Glomerular endothelial cell (primary cell): ENCODE data around the gene MSI2. TPM values are rescaled to one million over a fixed set of nuclear protein-coding genes. Genes with fewer than 3 reads are reported as not detected.

ENCODE experiments used
- DNase-seq: peaks from one replicate; pipeline ENCODE4 v3.0.0-alpha.2; 2011; ENCODE audit warnings: low read depth, low spot score; ENCODE audit errors: extremely low read depth
- total RNA-seq: library from RNA; depleted of rRNA; stranded (reverse); fragments of >200 nt; gene quantifications from 2 replicates; pipeline ENCODE4 v1.2.3, GENCODE V29; 2015

The MSI2 gene
- total RNA-seq, 1 donor from 2014 or later, result 15.9 TPM

DNA sequence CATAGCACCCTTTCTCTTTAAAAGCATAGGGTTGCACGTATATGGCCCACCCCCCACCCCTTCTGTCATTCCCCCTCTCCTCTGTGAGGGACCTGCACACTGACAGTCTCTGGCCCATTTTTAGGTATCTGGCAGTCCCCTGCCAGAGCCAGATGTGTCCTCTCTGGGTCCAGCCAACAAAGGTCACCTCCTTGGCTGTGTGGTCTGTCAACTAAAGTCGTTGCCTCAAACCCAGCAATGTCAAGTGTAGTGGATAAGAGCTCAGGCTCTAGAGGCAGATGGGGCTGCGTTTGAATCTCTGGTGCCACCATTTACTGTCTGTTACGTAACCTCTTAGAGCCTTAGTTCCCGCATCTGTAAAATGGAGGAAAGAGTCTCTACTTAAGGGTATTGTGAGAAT, 211.5 kb downstream of the MSI2 start:
- no peak for DNase-seq

DNA sequence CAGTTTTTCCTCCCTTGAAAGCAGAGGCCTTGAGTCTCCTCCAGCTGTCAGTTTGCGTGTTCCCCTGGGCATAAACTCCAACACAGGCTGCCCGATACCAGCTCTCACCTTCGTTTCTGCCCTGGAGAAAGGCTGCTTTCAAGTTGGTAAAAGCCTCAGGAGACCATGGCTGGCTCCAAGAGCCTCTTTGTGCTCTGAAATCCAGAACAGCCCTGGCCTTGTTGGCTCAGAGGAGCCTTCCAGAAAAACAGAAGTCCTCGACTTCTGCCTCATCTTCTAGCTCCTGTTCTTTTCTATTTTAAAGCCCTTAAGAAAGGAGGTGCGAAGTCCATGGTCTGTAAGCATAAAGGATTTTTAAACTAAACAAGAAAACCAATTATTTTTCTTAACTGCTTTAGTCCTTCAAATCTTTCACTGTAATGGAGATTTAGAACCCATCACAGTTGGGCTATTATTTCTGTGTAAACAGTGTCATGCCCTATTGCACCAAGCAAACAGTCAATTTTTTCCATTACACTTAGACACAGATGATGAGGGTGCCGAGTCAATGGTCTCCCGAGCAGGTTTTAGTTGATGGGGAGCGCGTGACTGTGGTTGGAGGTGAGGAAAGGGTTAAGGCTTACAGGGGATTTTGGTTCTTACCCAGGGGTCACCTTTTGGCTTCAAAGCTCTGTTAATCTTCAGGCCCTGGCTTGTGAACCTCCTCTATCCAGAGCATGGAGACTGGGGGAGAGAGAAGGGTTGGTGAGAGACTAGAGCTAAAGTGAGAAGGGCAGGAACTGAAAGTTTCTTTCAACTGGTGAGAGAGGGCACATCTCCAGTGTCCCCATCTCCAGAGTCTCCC, 212.8 kb downstream of the MSI2 start:
- DNase-seq, result no peak

DNA sequence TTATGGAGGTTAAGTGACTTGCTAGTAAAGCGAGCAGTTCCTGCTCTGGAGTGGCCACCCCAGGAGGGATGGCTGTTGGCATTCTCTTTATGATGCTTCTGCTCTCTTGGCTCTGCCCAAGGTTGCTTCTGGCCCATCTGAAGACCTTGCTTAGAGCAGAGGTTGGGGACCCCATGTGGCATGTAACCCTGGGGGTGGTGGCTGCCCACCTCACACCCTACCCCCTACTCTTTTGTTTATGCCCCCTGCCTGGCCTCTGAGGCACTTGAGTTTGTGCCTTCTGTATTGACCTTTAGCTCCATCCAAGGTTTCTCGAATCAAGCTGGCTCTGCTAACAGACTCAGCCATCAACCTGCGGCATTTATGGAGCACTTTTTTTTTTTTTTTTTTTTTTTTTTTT, 214.6 kb downstream of the MSI2 start:
- no peak for DNase-seq

DNA sequence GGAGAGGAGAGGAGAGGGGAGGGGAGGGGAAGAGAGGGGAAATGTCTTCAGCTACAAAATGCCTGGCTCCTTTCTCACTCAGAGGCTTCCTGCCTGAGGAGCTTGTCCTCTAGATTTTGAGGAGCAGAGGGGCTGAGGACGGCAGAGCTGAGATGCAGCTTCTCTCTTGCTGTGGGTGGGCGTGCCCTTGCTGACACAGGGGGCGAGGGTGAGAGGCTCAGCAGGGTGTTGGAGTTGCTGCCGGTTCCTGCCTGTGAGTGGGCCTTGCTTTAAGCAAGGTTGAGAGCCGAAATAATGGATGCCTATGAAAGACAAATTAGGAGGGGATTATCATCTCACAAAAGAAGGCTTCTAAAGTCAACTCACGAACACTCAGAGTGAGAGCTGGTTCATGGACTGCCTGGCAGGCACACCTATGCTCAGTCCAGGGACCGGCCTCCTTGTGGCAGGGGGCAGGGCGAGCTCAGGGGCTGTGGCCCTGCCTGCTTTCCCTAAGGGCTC, 215.6 kb downstream of the MSI2 start:
- no peak for DNase-seq

DNA sequence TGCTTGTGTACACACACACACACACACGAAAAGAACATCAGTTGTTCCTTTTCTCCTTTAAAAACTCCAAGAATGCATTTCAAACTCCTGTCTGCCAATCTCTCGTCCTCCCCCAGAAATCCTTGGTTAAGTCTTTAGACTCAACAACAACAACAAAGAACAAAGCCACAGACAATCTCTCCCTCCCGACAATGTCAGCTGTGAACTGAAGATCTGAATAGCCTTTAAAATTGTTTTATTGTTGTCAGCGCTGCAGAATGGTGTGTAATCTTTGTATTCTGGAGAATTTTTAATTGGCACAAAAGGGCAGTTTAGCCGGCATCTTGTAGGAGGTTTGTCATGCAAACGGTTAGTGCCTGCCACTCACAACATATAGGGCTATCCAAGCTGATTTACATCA, 219.5 kb downstream of the MSI2 start:
- DNase-seq, result no peak

DNA sequence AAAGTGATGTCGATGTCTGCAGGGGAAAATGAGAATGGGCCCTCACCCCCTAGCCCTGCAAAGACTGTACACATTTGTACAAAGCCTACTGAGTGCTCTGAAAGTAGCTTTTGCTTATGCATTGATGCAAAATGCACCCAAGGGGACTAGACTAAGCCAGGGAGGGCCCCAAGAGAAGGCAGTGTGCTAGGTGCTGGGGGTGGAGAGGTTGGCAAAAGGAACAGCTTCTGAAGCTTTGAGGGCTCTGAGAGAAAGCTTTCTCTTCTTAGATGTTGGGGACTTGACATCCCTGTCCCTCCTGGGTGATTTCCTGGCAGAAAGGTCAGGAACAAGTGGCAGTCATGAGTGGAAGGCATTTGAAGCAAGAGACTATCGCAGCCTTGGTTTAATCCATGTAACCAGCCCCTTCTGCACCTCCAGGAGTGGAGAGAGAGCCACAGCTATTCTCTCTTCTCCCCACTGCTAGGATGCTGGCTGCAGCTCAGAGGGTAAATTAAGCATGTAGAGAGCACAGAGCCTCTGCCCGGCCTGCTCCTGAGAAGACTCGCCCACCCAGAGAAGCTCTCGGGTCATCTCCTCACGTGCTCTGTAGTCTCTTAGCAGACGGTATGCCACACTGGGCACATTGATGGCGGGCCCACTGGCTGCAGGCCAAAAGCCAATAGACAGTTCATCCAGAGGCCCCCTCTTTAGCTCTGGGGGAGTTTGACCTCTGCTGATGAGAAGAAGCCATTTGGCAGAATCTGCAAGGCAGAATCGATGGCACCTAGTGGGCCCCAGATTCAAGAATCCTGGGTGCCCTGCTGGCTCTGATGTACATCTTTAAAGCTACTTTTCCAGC, 221.4 kb downstream of the MSI2 start:
- no peak for DNase-seq

DNA sequence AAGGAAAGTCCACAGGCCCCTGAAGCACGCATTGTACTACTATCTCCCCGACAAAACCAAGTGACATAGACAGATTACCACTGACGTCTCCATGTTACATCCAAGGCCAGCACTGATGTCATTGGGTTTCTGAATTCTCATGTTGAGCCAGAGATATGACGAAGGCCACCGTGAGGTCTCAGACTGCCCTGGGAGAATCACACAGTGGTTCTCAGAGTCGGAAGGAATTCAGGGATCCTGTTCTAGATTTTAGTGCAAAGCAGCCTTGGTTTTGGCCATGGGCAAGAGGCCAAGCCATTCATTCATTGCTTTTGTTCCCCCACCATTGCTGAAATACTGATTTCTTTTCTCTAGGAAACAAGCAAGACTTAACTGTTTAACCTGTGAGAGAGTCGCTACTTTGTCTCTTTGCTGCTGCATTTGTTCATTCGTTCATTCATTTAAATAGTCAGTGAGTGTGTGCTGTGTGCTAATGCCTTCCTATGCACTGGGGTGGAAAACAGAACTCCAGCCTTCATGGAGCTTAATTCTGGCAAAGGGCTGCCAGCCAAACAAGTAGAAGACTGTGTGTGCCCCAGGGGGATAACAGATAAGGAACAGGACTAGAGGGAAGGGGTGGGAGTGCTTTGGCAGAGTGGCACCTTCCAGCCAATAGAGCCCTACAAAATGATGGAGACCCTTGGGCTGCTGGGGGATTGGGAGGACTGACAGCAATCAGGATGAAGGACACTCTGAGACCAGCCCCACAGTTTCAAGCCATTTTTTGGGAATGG, 222.3 kb downstream of the MSI2 start:
- DNase-seq, result no peak

DNA sequence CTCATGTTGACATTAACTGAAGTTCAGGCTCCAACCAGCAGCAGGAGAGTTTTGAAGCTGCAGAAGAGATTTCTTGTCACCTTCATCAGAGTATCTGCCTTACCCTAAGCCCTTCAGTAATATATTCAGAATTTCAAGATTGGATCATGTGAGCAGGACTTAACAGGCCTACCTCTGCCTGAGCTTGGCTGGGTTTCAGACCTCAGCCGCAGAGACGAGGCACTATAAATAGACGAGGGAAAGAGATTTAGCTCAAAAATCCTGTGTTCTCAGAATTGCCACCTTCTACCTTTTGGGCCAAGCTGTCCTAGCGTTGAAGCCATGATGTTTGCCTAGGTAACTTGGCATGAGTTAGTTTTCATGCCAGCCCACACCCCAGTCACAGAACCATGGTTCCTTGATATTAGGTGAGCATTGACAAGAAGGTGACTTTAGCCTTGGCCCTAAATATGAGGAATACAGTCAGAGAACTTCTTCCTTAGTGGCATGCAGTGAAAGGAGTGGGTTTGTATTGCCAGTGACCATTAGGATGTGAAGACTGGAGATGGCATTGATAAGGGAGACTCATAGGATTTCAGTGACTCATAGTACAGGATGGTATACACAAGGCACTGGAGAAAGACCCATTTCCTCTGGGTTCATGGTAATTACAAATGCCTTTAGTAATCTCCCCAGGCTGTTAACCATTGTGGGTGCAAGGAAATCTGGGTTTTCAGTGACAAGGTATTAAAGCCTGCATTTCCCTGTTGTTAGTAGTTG, 224.3 kb downstream of the MSI2 start:
- peak; percentile 39 for DNase-seq

DNA sequence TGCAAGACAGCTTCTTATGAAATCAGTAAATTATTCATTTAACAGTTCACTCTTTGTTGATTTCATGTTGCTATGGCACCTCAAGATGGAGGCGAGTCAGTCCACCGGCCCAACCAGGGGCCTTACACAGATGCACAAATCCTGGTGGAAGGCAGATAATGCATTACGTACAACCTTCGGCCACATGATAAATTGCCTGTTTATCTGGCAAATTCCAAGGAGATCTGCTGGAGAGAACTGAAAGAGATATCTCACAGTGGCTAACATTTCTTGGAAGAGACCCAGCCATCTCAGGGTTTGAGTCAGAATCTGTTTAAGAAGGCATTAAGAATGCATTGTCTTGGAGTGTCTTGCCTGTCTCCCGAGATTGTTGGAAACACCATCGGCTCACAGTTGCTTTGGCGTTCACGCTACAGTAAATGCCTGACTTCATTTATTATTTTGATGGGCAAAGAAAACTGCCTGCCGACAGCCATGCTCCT, 225.6 kb downstream of the MSI2 start:
- DNase-seq, result peak; percentile 61

DNA sequence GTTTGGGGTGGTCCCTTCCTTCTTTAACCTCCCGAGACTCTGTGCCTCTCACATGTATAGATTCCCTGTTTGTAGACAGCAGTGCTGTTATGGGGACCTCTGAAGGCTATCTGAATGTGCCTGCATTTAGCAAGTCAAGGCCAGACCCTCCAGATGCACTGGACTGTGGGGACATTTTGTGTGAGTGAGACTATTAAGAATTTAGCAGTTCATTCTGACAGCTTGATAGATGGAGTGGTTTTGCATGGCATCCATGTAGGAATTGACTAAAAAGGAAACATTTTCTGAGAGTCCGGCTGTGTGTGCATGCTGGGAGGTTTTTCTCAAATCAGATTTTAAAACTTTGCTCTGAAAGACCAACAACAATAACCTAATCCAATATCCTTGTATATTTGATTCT, 226.3 kb downstream of the MSI2 start:
- no peak for DNase-seq

DNA sequence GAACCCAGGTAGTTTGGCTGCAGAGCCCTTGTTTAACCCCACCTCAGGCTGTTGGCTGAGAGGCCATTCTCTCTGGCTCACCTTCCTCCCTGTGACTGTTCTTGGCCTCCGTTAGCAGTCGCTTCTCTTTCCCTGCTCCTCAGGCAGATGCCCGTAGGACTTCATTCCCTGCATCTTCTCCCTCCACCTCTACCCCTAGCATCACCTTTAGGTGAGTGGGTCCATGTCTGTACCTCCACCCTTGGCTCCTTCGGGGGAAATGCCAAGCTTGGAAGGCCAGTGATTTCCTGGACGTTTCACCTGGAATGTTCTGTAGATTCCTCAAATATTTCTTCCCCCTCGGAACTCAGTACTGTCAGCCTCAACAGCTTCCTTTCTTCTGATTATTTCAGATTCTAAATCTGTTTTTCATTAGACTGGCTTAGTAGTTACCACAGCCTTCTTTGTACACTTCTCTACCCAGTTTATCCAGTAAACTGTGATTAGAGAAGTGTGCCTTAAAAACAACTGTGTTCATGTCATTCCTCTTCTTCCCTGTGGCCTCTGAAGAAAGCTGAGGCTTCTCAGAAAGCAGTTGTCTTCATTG, 227.9 kb downstream of the MSI2 start:
- DNase-seq, result no peak

DNA sequence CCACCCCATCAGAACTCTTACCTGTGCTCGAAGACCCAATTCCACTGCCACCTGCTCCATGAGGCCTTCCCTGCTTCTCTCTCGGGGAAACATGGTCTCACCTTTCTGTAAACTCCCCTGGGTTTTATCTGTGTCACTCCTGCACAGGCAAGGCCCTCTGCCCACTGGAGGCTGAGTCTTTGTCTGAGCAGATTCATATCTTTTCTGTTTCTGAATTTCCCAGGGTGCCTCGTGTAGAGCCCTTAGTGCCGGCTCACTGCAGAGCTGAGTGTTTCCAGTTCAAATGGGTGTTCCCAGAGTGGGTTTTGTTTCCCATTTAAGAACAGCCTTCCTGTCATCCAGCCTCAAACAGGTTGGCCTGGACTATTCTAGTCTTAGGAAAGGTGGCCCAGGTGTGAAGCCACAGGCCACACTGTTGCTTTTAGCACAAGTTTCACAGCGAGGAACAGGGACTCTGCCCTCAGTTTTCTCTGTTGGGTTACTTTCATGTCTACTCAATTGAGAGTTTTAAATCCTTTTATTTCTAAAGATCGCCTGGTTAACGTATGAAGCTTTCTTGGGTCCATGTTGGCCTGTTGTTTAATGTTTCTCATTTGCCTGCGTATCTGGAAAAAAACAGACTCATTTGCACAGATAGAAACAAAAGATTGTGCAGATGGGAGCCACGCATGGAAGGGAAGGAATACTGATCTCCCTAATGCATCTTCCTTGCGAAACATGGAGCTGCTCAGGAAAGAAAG, 228.7 kb downstream of the MSI2 start:
- DNase-seq, result no peak

DNA sequence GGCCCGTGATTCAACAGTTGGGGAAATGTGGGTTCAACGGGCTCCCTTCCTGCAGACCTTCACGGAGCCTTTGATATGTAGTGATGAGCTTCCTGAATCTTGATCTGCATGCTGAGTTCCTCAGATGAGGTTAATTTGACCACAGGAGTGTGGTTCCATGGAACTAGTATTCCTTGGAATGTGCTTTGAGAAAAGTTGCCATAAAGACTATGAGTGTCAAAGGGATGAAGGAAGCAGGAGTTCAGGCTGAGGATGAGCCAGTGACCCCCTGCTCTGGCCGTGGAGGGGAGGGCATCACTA, 229.2 kb downstream of the MSI2 start:
- no peak for DNase-seq

DNA sequence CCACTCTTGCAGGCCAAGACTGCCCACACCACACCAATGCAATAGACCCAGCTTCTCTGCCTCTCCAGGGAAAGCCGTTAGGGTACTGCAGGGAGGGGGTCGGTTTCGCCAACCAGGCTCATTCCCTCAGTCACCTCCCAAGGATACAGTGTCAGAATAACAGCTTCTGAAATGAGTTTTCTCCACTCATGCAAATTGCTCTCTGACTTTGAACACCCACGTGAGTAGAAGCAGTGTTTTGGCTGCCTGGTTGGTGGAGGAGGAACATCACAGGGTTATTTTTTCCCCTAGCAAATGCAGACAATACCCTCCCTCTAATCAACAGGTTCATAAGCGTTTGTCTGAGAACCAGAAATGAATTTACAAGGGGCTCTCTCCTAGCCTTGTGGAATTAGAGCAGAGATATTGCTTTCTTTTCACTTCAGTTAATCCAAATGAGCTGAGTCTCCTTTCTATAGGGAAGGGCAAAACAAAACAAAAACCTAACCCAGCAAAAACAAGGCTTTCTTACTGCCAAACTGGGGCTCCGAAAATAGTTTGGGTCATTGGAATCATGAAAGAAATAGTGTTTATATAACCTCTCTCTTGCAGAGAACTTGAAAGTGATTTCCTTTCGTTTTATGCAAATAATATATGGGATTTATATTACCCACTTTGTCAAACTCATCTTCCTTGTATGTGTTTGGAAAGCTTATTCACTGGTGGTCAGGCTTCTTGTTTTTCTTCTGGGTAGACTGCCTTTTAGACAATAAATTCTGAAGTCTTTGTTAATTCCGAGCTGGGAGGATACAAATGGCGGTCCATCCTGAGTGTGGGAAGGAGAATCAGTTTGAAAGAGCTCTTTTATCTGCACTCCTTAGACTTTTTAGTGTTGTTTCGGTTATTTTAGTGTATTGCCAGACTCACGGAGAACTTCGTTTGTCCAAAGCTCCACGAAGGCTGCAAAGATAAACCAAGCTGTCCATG, 229.9 kb downstream of the MSI2 start:
- DNase-seq, result no peak

DNA sequence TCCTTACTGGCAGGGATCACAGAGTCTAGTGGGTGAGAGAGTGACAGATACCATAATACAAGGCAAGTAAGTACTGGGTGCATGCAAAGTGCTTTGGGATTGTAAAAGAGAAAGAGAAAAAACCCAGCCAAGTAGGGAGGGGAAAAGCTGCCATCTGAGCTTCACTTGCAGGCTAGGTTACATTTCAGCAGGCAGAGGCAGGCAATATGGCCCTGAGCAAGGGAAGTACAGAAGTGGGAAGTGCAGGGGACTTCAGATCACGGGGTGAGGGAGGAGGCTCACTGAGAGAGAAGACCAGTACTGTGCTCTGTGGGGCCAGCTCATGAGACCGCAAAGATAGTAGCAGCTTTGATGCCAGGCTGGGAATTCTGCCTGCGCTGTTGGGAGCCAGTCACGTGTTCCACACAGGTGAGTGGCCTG, 230.6 kb downstream of the MSI2 start:
- DNase-seq, result no peak

DNA sequence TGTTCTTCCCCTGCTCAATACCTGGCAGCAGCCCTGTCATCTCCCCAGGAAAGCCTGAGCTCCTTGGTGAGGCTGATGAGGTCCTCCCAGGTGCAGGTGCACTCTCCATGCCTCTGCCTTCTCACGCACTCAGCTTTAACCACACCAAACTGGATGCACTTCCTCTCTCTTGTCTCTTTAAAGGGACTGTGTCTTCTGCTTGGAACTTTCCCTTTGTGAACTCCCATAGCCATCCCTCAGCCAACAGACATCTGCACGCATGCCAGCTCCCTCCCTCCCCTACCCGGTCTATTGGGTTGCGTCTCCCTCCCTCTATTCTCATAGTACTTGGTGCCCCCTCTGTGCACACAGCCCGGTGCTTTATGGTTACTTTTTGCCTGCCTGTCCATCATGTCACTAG, 231.2 kb downstream of the MSI2 start:
- no peak for DNase-seq

DNA sequence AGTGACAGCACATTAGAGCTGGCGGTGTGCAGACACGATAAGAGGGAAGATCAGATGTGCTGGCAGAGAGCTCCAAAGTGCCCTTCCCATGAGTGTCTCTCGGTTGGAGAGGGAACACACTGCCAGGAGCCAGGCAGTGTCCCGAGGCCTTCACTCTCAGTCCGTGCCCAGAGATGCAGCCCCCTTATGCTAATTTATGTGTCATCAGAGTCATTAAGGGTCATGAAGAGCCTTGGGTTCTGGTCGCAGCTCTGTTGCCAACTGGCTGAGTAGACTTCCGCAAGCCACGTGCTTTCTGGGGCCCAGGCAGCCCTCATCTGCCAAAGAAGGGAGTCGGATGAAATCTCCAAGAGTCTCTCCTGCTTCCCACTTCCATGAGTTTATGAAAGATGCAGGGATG, 232.5 kb downstream of the MSI2 start:
- no peak for DNase-seq

DNA sequence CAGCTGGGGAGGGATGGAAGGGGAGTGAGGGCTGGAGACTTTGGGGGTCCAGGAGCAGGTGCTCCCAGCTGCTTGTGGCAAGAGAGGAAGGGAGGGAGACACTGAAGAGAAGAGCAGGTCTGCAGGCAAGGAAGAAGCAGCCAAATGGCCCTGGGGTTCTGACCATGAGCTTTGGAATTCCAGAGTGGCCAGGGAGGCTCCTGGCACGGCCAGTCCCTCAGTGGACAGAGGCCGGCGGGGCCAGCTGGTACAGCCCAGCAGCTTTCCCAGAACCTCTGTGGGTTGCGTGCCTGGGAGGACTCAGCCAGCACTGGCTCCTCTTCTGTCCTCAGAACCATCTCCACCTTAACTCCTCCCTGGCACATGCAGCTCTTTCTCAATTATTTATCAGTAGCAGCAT, 233.0 kb downstream of the MSI2 start:
- DNase-seq, result no peak
